ENCODE measurements around the gene CSRP2. TPM values are rescaled to one million over a fixed set of nuclear protein-coding genes. Genes with fewer than 3 reads are reported as not detected.

CSRP2 gene
- total and polyA plus RNA-seq, 12 donors = 0.61 to 19.5 (median 6.0) TPM

DNA sequence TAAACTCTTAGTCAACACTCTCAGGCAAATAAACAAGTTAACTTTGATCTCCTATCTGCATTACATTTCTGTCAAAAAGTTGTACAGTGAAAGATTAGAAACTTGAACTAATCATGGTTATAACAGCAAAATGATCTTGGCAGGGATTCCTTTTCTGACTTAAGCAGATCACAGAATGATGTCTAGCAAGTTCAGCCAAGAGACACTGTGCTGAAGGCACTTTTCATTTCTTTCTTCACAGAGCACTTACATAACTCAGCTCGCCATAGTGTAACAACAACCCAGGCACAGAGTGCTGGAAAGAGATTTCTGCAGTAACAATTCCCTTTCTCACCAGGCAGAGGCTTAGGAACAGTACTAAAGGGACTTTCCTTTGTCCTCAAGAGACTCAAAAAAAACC, 19.6 kb upstream of the CSRP2 start:
- no peak overlapping the region for H3K27ac ChIP-seq
- no peaks in the 10 kb centered on the region for H3K36me3 ChIP-seq (replicated peaks in 1 of 2)
- no peaks in the 10 kb centered on the region for H3K9me3 ChIP-seq (replicated peaks in 1 of 3)
- no peaks in the 10 kb centered on the region for H3K4me1 ChIP-seq (replicated peaks in 1 of 2)
- no peak overlapping the region for H3K4me3 ChIP-seq
- intact Hi-C loops (cut with DNase I) = no loop called here
- 65 to 82% (median 73%) methylated on average over 1 of the region's 1 CpG for WGBS, 4 donors
- TF ChIP-seq POLR2A (IDR thresholded peaks at IDR 0.05) = no peak
- TF ChIP-seq, protein P1, sequence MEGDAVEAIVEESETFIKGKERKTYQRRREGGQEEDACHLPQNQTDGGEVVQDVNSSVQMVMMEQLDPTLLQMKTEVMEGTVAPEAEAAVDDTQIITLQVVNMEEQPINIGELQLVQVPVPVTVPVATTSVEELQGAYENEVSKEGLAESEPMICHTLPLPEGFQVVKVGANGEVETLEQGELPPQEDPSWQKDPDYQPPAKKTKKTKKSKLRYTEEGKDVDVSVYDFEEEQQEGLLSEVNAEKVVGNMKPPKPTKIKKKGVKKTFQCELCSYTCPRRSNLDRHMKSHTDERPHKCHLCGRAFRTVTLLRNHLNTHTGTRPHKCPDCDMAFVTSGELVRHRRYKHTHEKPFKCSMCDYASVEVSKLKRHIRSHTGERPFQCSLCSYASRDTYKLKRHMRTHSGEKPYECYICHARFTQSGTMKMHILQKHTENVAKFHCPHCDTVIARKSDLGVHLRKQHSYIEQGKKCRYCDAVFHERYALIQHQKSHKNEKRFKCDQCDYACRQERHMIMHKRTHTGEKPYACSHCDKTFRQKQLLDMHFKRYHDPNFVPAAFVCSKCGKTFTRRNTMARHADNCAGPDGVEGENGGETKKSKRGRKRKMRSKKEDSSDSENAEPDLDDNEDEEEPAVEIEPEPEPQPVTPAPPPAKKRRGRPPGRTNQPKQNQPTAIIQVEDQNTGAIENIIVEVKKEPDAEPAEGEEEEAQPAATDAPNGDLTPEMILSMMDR (IDR thresholded peaks at IDR 0.05) = no peak
- no peaks in the 10 kb centered on the region for H3K27me3 ChIP-seq
- DNase-seq = no peak

DNA sequence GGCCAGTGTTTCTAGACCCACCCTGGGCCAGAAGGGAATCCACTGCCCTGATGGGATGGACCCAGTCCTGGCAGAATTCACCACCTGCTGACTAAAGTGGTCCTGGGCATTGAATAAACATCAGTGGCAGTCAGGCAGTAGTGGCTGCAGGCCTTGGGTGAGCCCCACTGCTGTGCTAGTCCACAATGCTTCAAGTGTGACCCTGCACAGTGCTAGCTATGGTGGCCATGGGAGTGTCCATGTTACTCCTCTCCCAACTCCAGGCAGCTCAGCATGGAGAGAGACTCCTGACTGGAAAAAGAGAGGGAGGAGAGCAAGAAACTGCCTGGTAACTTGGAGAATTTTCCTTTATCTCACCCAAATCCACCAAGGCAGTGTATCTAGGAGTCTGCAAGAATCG, 17.5 kb upstream of the CSRP2 start:
- no peaks in the 10 kb centered on the region for H3K27me3 ChIP-seq
- no peak overlapping the region for H3K27ac ChIP-seq
- no peaks in the 10 kb centered on the region for H3K9me3 ChIP-seq (replicated peaks in 1 of 3)
- no peak for DNase-seq
- no peaks in the 10 kb centered on the region for H3K36me3 ChIP-seq (replicated peaks in 1 of 2)
- intact Hi-C loops (cut with DNase I) = no loop called here
- no peaks in the 10 kb centered on the region for H3K4me1 ChIP-seq (replicated peaks in 1 of 2)
- TF ChIP-seq POLR2A (IDR thresholded peaks at IDR 0.05) = no peak
- TF ChIP-seq, protein P1 (IDR thresholded peaks at IDR 0.05) = no peak
- WGBS, 4 donors = 89 to 100% (median 100%) methylated on average over 1 of the region's 1 CpG
- H3K4me3 ChIP-seq = no peak overlapping the region

DNA sequence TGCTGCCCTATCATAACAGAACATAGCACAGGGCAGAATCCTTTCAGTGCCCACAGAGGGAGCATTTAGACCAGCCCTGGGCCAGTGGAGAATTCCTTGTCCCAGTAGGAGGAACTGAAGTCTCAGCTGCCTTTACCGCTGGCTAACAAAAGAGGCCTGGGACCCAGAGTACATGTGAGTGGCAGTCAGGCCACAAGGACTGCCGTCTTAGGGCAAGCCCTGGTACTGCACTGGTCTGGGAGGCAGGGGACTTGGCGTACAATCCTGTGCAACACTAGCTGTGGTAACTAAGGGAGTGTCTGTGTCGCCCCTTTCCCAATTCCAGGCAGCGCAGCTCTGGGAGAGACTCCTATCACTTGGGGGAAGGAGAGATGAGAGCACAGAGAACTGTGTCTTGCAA, 17.0 kb upstream of the CSRP2 start:
- no peaks in the 10 kb centered on the region for H3K9me3 ChIP-seq (replicated peaks in 1 of 3)
- DNase-seq = no peak
- no peak overlapping the region for H3K4me3 ChIP-seq
- H3K27me3 ChIP-seq = no peaks in the 10 kb centered on the region
- TF ChIP-seq POLR2A (IDR thresholded peaks at IDR 0.05) = no peak
- TF ChIP-seq, protein P1 (IDR thresholded peaks at IDR 0.05) = no peak
- no peaks in the 10 kb centered on the region for H3K36me3 ChIP-seq (replicated peaks in 1 of 2)
- H3K27ac ChIP-seq = no peak overlapping the region
- 90 to 100% (median 95%) methylated on average over 2 to 5 of the region's 5 CpGs for WGBS, 4 donors
- intact Hi-C loops (cut with DNase I) = no loop called here
- H3K4me1 ChIP-seq (replicated peaks in 1 of 2) = no peaks in the 10 kb centered on the region

DNA sequence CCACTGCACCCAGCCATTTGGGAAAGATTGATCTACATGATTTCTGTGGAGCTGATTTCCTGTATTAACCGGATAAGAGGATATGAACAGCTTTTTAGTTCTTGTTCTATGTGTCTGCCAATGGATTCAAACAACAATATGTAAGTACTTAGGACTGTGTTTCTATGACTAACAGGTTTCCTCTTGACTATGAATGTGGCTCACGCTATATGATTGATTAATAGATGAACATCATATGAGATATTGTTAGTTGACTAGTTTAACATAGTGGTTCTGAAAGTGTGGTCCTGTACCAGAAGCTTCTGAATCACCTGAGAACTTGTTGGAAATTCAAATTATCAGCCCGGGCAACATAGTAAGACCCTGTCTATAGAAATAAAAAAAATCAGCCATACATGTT, 12.8 kb upstream of the CSRP2 start:
- Histone ChIP-seq H3K36me3 (replicated peaks in 1 of 2) (no peaks in the 10 kb centered on the region), H3K27ac (no peak overlapping the region), H3K27me3 (no peaks in the 10 kb centered on the region), H3K9me3 (replicated peaks in 1 of 3) (no peaks in the 10 kb centered on the region), H3K4me1 (replicated peaks in 1 of 2) (no peaks in the 10 kb centered on the region), H3K4me3 (no peak overlapping the region)
- no peak for TF ChIP-seq POLR2A (IDR thresholded peaks at IDR 0.05)
- TF ChIP-seq, protein P1 (IDR thresholded peaks at IDR 0.05) = no peak
- DNase-seq = no peak
- WGBS, 4 donors = 87 to 92% (median 88%) methylated on average over 3 of the region's 3 CpGs
- intact Hi-C loops (cut with DNase I) = no loop called here
